Mammary epithelial cell (primary cell): ENCODE measurements around the gene CPSF3.

Experiments
- CTCF ChIP-seq, 2 donors: IDR thresholded peaks in 1 of 2; conservative IDR thresholded peaks in 1 of 2; 2 replicates each; pipeline ENCODE4 v1.5.1; 2011 to 2012; ENCODE audit warnings: inconsistent platforms in 2 of 2, low read length in 2 of 2, mild to moderate bottlenecking in 2 of 2, control low read depth in 1 of 2, low read depth in 1 of 2; ENCODE audit not compliant: insufficient read depth in 1 of 2; ENCODE audit errors: extremely low read depth in 1 of 2
- EZH2 ChIP-seq: IDR thresholded peaks from 2 replicates; pipeline ENCODE4 v1.6.1; 2012; ENCODE audit warnings: low read length, inconsistent platforms, borderline replicate concordance

GRCh38 chr2:9498210-9498609 lies 74.8 kb downstream of the CPSF3 start:
- TF ChIP-seq CTCF (conservative IDR thresholded peaks at IDR 0.05 in 1 of 2, IDR thresholded peaks at IDR 0.05 in 1 of 2; ENCODE audit: extremely low read depth in 1 of 2, insufficient read depth in 1 of 2, low read depth in 1 of 2, low read length in 2 of 2) (no peak), EZH2 (no peak)
